NK-92 (cell line): ENCODE data around the gene CDH23.

Source experiments
- DNase-seq: peaks from one replicate; lab custom pipeline; 2025; ENCODE audit not compliant: unreplicated experiment; lab: John Stamatoyannopoulos, UW

CDH23 gene

DNA sequence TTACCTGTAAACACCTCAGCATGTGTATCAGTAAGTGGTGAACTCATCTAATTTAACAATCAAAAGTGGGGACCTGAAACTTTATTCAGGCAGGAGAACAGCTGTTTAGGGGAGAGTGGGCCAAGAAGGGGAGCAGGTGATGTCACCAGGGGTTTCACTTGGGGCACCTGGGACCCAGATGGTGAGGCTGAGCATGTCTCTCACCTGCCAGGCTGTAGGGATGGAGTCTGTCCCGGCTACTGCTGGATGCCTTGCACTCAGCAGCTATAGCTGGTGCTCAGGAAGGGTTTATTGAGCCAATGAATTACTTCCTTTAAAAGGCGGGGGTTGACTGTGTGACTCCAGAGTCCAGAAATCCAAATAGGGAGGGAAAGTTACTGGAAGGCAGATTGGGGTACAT is 23.0 kb downstream of the CDH23 start:
- DNase-seq = no peak

DNA sequence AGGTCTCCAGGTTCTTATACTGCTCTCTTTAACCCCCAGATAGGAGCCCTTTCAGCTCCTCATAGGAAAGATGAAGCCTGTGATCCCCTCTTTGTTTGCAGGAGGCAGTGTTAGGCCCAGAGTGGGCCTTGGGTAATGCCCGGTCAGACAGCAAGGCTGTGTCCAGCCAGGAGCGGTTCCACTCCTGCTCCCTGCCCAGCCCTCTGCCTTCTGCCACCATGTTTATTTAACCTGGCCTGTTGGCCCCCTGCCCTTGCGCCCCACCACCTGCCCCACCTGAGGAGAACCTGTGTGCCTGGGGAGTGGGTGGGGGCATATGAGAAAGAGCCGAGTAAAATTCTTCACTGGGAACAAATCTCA is 24.3 kb downstream of the CDH23 start:
- DNase-seq = no peak

DNA sequence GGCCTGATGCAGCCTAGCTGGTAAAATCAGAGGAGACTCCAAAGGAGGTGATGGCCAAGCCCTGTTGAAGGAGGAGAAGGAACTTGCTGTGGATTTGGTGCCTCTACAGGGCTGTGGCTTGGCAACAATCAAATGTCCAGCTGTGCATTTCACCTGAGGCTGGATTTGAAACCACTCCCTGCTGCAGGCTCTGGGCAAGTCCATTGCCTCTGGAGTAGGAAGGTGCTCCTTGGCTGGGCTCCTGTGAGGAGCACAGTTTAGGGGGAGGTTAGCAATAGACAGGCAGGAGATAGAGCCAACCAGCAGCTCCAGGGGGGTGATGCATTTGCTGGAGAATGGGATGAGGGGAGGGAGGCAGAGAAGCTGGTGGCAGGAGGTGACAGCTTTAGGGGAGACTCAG is 26.5 kb downstream of the CDH23 start:
- no peak for DNase-seq

- no peak for DNase-seq
Measured at GRCh38 chr10:71423901-71424300, 27.2 kb downstream of the CDH23 start.

- DNase-seq = no peak
Measured at GRCh38 chr10:71424496-71425194, 27.9 kb downstream of the CDH23 start.

DNA sequence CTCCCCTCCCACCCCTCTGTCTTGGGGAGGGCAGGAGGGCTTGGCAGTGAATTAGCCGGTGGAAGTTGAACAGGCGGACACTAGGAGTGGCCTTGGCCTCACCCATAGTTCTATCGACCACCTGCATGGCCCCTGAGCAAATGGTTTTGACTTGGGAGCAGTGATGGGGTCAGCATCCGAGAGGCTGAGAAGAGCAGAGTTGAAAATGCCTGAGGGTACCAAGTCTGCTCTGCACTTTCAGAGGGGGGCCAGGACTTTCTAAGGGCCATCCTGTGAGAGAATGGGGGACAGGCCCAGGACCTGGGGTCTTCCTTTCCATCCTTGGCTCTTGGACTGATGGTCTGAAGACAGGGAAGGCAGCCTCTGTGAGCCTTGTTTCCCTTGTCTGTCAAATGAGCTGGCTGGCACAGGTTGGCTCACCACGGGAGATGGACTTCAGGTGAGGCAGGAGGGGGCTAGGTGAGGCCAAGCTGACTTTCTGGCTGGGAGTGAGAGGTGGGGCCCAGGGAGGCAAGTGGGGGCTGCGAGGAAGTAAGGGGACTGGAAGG is 29.4 kb downstream of the CDH23 start:
- DNase-seq = no peak

DNA sequence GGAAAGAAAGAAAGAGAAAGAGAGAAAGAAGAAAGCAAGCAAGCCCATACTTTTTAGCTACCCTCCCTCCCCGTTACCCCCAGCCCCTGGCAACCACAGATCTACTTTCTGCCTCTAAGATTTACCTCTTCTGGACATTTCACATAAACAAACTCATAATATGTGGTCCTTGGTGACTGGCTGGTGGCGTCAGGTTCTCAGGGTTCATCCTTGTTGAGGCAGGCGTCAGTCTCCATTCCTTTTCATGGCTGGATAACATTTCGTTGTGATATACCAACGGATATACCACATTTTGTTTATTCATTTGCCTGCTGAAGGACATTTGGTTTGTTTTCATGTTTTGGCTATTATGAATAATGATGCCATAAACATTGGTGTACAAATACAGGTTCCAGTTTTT is 30.5 kb downstream of the CDH23 start:
- no peak for DNase-seq

DNA sequence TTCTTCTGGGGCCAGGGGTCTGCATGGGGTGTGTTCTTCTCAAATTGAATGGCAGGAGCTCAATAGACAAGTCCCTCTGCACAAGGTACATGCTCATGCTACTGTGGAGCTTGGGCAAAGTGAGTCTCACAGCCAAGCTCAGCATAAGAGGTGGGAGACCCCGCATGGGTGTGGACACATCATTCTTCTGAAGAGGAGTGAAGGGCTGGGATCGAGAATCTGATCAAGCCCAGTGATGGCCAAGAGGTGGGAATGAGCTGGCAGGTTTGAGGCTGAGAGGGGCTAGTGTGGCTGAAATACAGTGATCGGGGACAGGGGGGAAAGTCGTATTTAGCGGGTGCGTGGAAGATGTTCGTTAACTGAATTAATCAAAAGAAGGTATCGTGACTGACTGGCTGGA is 32.6 kb downstream of the CDH23 start:
- DNase-seq = no peak

GRCh38 chr10:71429929-71430328 is 33.2 kb downstream of the CDH23 start:
- no peak for DNase-seq

GRCh38 chr10:71431239-71432100 is 34.8 kb downstream of the CDH23 start:
- no peak for DNase-seq

- DNase-seq = no peak
Measured at GRCh38 chr10:71432101-71432905, 35.6 kb downstream of the CDH23 start.

DNA sequence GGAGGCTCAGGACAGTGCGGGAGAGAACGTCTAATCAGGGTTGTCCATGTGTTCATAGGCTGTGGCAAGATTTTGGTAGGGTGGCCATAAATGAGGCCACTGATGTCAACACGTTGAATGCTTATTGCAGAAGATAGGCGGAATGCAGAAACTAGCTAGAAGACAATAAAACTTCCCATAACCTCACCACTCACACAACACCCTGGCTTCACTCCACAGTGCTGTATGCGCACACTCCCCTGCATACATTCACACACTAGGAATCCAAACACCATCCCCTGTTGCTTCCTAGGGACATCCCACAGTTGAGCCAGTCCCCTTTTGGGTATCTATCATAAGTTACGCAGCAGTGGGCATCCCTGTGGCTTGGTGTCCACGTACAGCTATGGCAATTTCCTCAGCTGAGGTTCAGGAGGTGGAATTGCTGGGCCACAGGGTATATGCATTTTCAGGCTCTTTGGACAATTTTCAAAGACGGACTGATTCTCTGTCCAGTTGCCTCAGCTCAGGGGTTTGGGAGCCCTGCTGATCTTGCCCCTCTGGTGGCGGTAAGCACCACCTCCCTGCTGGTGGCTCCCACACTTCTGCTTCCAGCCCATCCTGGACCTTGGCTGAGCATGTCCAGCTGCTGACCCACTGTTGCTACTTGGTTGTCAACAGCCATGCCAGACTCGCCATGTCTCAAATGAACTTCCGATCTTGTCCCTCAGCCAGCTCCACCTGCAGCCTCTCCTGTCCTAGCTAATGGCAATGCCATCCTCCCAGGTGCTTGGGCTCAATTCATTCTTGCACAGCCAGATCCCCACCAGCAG is 36.4 kb downstream of the CDH23 start:
- no peak for DNase-seq

- no peak for DNase-seq
Measured at GRCh38 chr10:71433768-71434744, 37.3 kb downstream of the CDH23 start.

DNA sequence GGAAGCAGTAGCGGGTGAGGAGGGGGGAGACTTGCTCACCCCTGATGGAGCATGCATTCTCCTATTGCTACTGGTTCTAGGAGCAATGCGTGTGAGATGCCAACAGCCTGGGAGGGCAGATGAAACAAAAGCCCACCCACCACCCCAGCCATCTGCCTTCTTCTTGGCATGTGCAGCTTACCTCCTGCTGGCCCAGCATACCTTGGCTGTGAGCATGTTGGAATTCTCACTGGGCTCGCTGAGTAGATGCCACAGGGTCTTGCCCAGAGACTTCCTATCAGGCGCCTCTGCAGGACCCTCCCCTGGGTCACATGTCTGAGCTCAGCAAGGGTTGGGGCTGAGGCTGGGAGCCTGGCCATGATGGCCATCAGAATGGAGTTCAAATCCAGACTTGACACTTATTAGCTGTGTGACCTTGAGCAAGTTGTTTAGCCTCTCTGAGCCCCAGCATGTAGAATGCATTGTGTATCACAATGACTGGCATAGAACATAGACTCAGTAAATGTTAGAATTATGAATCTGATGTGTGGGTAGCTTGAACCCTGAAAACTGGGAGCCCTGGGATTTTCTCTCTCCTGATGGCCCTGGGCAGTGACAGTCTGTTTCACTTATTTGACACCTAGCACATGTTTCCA is 38.2 kb downstream of the CDH23 start:
- DNase-seq = no peak

DNA sequence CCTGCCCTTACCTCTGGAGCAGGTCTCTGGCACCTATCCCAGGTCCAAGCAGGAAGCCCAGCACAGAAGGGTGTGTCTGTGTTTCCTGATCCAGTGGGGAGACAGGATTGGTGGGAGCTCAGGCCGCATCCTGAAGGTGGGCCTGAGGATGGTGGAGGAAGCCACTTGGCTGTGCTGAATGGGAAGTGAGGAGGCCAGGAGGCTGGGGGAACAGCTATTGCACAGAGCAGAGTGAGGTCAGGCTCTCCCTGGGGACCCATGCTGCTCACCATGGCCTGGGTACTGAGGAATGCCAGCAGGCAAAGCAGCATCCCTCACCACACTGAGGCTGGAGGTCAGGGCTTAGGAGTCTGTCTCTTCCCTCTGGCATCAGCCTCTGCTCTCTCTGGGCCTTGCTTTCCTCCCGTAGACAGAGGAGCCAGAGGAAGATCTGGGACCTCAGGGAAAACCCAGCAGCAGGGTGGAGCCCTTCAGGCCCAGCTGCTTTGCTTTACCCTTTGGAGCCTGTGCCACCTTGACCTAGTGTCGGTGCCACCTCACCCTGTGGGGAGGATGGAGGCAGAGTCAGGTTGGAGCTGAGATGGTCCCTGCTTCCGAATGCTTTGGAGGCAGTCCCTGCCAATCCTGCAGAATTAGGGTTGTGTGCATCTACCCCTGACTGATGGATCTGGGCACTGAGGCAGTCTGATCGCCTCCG is 39.0 kb downstream of the CDH23 start:
- no peak for DNase-seq

- DNase-seq = no peak
Measured at GRCh38 chr10:71436268-71437125, 39.8 kb downstream of the CDH23 start.

DNA sequence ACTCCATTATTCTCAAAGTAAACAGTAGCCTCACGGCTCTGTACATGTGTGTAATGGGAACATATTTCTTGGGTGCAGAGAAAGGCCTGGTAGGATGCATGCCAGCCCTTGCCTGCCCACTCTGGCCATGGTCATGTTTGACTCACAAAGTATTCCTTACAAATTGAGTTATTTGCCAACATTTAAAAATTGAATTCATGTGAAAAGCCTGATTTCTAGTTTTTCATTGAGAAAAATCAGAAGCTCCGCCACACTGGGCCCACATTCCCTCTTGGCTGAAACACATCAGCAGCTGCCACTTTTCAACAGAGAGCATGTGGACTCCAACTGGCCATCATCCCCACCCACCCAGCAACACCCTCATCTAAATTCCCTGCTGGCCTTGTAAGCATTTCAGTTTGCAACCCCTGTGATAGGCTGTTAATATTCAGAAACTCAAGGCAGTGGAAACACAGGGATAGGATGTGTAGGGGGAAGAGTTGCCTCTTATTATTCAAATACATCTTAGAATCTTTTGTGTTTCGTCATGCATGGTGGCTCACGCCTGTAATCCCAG is 40.9 kb downstream of the CDH23 start:
- no peak for DNase-seq
